Glomerular visceral epithelial cell (primary cell): ENCODE data around the gene STAG1.
"Not testable (repeated sequence)": the region's sequence is repeated elsewhere in the genome, so short reads cannot be mapped to it uniquely, and the experiment has no call there.

Source experiments
- DNase-seq: peaks from one replicate; pipeline ENCODE4 v3.0.0-alpha.2; 2016; ENCODE audit errors: extremely low spot score

Gene STAG1

DNA sequence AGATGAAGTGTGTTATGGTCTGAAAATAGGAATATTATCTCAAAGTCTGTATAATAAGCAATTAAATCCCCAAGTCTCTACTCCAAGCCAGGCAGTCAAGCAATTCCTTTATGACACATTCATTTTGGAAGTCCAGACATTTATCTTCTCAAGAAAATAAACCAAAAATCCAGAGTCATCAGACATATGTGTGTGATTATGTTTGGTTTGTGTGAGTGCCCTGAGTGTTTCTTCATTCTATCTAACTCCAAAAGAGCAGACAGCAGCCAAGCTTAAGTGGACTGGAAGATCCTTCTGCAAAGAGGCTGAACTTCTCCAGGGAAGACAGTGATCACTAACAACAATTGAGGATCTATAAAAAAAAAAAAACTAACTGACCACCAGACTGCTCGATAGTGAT is 239.8 kb downstream of the STAG1 start:
- DNase-seq = no peak

DNA sequence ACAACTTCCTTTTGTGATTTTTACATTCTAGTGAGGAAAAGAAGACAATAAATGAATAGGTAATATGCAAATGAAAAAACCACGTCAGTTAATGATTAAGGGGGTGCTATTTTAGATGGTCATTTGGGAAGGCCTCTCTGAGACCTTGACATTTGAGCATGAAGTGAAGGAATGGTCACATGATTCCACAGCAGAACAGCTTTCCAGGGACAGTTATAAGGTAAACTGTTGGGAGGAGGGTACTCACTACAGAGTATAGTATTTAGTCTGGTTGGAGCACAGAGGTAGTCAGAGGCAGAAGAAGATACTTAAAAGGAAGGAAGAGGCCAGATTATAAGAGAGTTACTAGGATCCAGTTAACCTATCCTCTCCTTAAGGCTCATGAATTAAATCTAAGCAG is 246.5 kb downstream of the STAG1 start:
- no peak for DNase-seq

DNA sequence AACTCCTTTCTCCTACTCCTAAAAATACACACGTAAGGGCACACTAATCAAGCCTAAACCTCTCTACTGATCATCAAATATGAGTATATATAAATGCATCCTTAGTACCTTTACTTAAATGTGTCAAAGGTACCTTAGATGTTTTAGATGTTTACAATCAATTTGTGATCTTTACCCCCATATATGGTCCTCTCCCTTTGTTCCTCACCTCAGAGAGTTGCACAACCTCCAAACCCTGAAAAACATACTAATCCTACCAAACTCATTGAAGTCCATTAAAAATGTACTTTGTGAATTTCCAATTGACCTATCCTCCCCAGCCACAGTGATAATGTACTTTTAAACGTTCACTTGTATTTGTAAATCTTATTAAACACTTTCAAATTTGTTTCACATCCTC is 249.1 kb downstream of the STAG1 start:
- DNase-seq = no peak

DNA sequence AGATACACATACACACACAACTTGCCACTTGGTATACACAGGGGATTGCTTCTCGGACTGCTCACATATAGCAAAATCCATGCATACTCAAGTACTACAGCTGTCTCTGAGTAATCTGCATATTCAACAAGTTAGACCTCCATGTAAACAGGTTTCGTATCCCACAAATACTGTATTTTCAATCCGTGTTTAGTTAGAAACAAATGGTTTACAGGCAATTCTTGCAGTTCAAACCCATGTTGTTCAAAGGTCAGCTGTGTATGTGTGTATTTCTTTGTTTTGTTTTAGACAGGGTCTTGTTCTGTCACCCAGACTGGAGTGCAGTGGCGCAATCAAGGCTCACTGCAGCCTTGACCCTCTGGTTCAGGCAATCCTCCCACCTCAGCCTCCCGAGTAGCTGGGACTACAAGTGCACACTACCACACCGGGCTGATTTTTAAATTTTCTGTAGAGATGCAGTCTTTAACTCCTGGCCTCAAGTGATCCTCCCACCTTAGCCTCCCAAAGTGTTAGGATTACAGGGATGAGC is 253.2 kb downstream of the STAG1 start:
- DNase-seq = no peak

DNA sequence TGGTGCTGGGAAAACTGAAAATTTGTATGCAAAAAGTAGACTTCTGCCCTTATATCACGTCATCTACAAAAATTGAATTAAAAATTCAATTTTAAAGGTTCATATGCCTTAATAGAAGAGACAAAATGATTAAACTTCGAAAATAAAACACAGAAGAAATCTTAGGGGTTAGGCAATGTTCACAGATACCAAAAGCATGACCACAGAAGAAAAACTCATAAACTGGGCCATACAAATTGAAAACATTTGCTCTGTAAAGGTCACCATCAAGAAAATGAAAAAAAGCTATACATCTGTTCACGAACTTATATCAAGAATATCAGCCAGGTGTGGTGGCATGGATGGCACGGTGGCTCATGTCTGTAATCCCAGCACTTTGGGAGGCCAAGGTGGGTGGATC is 257.0 kb downstream of the STAG1 start:
- no peak for DNase-seq

DNA sequence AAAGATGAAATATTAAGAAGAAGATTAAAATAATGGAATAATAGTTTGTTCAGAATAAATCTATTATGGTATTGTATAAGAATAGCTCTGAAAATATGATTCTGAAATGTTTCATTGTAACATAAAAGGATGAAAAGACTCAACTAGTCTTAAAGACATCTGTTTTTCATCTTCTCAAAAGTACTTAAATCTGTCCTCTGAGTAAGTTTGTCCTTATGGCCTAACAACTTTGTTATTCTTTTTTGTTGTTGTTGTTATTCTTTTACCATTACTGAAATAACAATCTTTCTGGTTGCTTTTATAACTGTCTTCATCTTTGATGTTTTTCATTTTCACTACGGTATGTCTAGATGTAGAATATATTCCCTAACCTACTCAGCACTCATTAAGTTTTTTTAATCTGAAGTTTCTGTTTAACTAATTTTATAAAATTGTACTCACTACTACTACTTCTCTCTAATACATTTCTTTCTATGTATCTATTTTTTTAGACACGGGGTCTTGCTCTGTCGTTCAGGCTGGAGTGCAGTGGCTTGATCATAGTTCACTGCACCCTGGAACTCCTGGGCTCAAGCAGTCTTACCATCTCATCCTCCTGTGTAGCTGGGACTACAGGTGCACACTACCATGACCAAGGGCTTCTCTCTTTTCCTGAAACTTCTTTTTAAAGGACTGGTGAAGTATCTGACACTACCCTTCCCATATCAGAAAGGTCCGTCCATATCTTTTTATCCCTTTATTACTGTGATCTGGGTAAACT is 261.4 kb downstream of the STAG1 start:
- no peak for DNase-seq

DNA sequence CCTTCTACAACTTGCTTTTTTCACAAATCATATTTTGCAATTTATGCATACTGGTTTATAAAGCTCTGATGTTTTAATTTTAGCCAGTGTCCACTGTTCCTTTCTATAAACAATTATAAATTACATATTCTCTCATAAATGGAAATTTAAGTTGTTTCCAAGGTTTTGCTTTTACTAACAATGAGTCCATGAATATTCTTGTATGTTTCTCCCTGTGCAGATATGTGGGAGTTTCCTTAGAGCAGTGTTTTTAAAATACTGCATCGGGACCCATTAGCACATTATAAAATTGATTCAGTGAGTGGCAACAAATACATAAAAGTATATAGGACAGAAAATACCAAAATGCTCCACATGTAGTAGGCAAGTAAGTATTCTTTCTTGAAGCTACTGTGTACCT is 266.4 kb downstream of the STAG1 start:
- DNase-seq = no peak

DNA sequence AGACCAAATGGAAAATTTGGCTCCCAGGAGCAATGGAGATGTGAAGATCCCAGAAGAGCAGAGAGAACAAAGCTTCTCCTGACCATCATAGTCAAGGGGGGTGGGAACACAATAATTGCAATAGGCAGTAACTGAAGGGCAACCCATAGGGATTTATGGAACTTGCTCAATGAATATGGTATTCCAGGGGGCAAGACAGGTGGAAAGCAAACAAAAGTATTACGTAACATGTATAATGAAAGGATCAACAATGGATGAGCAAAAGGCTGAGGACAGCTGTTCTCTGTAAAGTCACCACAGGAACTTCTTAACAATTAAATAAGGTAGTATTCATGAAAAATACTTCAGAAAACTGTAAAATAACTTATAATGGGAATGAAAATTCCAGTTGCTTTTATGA is 275.9 kb downstream of the STAG1 start:
- no peak for DNase-seq

DNA sequence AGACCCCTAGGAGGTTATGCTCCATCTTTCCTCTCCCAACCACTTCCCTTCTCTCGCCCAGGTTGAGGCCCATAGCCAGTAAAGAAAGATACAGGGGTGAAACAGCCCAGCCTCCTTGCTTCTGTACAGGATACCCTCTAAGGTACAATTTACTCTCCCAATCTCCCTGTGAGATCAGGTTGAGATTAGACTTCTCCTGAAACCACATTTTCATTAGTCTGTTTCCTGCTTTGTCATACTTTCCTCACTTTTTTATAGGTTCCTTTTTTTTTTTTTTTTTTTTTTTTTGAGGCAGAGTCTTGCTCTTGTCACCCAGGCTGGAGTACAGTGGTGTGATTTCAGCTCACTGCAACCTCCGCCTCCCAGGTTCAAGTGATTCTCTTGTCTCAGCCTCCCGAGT is 277.3 kb downstream of the STAG1 start:
- DNase-seq = not testable (repeated sequence)

DNA sequence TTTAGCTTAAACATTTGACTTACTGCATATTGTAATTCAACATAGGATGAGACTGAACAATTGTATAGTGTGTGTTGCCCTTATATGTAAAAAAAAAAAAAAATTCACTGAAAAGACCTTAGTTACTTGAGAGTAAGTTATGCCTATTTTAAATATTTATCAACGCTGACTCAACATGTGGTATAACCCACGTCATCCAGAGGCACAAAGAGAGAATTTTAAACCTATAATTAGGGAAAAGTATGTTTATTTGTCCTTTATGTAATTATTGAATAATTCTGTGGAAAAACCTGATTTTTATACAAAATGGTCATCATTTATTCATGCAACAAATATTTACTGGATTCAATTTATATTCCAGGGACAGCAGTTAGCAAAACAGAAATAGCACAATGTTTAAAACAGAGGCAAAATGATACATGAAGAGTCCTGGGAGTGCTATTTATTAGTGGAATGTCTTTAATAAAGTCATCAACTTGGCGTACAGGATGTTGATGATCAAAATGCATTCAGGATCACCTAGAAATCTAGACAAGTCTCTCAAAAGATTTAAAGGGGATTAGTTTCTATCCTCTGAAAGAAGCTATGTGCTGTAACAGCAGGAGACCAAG is 278.4 kb downstream of the STAG1 start:
- DNase-seq = no peak

DNA sequence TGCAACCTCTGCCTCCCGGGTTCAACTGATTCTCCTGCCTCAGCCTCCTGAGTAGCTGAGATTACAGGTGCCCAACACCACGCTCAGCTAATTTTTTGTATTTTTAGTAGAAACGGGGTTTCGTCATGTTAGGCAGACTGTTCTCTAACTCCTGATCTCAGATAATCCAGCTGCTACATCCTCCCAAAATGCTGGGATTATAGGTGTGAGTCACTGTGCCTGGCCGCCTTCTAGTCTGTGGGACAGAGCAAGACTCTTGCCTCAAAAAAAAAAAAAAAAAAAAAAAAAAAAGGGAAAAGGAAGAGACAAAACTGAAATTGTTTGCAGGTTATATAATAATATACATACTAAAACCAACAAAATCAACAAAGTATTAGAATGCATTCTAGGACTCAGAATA is 286.9 kb downstream of the STAG1 start:
- DNase-seq = no peak

DNA sequence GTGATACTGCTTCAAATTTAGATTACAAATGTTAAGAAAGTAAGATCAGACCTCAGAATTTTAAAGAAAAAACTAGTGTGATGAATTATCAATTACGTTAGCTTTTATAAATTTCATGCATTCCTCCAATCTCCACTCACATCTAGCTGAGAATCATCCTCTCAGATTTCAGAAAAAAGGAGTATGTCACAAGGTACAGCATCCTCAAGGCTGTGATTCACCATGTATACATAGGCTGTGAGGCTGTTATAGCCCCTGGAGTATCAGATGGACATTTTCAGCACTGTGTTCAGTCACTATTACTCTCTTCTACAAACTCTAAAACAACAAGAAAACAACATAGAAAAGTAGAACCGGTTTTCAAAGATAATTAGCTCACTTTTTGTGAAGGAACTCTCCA is 287.7 kb downstream of the STAG1 start:
- no peak for DNase-seq

DNA sequence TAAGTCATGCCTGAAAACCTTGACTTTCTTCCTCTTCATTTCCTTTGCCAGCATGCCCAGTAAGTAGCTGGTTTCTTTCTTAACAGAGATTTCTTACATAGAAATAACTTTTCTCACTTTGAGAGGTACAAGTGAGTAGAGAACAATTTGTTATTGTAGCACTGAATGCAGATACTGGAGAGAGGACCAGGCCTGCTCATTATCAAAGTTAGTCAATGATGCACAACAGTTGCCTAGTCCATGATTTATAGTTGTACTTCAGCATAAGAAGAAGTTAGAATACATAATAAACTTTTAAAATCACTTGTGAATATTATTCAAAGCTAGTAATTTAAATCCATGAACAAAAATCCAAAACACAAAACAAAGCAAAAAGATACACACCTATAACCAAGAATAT is 289.0 kb downstream of the STAG1 start:
- no peak for DNase-seq

DNA sequence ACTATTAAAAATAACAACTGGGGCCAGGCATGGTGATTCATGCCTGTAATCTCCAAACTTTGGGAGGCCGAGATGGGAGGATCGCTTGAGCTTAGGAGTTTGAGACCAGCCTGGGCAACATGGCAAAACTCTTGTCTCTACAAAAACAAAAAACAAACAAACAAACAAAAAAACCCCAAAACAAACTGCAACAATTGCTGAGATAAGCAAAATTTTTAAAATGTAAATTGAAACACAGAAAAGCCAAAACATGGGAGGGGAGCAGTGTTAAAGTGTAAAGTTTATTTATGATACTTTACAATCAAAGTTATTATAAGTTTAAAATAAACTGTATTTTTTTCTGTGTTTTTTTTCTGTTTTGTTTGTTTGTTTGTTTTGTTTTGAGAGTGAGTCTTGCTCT is 294.4 kb downstream of the STAG1 start:
- no peak for DNase-seq

DNA sequence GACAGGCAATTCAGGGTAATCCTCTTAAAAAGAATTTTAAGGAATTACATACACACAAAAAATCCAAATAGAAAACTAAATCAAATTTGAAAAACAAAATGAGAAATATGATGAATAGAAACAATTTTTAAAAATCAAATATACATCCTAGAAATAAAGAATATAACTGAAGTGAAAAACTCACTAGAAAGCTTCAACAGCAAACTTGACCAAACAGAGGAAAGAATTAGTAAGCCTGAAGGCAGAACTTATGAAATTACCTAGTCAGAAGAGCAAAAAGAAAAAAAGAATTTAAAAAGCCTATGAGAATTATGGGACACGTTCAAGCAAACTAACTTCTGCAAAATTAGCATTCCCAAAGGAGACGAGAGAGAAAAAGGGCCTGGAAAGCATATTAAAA is 296.0 kb downstream of the STAG1 start:
- DNase-seq = no peak

DNA sequence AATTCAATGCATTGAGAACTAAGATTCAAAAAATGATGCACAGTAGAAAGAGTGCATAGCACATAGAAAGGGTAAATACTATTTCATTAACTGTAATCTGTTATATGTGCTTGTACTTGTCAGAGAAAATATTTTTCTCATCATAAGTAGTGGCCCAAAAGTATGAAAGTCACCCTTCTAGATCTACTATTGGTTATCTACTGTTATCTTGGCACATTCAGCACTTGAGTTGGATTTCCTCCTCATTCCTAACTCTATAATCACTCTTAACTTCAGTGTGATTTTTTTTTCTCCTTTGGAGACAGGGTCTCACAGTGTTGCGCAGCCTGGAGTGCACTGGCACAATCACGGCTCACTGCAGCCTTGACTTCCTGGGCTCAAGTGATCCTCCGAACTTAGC is 307.6 kb downstream of the STAG1 start:
- no peak for DNase-seq

DNA sequence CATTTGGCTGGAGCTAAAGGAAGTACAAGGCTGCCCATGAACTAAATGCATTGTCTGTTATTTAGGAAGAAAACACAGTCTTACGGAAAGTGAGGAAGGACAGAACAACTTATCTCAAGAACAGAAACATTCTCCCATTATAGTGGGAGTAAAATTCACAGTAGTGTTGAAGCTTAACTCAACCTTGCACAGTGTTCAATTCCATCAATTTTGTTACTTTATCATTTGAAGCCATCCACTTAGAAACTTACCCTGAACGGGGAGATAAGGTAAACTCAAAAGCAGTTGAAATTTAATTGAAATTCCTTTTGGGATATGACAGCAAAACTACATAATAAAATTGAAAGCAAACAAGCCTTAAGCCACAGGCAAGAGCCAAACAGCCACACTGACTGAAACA is 315.1 kb downstream of the STAG1 start:
- no peak for DNase-seq

DNA sequence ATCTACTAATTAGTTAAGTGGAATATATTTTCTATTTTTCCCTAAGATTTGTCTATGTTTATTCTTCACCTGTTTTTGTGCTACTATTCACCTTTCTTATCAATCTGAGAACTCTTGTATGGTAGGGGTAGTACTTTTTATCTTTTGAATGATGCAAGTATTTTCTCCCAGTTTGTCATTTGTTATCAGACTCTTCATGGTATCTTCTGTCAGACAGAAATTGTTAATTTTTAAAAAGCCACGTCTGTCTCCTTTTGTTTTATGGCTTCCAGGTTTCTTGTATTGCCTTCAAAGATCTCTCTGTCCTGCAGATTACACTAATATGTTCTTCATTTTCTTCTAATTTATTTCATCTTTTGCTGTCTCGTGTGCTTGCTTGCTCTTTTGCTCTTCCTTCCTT is 317.7 kb downstream of the STAG1 start:
- no peak for DNase-seq

DNA sequence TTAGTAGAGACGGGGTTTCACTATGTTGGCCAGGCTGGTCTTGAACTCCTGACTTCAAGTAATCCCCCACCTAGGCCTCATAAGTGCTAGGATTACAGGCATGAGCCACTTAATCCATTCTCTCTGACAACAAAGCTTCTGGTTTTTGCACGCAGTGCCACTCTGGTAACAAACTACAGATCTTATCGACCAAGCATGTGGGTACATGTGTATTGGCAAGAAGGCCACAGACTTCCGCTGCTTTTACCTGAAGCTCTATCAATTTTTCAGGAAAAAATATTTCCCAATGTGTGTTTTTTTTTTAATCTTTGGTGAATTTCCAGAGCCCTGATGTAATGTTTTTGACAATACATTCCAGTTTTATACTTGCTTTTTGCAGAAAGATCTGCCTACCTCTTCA is 319.5 kb downstream of the STAG1 start:
- DNase-seq = no peak

DNA sequence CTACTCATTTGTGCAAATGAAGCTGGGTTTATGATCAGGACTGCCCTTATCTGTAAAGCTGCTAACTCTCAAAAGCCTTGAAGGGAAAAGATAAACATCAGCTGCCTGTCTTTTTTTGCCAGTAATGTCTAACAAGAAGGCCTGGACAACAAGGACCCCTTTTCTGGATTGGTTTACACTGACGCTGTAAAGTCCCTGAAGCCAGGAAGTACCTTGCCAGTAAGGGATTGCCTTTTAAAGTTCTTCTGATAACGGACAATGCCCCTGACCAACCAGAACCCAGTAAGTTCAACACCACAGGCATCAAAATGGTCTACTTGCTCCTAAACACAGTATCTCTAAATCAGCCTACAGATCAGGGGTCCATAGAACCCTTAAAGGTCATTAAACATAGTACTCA is 324.0 kb downstream of the STAG1 start:
- no peak for DNase-seq

DNA sequence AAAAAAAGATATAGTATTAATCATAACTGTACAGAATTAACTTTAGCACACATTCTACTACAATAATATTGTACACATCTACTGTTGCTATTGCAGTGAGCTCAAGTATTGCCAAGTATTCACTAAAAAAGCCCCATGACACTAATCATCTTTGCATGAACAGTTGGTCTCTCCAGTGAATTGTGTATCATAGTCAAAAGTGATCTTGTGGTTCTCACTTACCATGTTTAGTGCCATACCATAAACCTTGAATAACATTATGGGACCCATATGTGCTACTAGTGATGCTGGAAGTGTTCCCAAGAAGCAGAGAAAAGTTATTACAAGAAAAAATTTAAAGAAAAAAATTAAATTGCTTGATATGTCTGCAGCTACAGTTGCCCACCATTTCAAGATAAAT is 324.9 kb downstream of the STAG1 start:
- no peak for DNase-seq

DNA sequence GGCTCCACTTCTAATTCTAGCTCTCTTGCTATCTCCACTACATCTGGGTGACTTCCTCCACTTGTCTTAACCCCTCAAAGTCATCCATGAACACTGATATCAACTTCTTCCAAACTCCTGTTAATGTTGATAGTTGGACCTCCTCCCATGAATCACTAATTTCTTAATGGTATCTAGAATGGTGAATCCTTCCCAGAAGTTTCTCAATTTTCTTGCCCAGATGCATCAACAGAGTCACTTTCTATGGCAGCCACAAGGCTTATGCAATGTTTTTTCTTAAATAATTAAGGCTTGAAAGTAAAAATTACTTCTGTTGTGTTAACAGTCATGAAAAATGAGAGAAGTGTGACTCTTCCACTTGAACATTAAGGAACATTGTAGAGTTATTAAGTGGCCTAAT is 337.7 kb downstream of the STAG1 start:
- DNase-seq = no peak

DNA sequence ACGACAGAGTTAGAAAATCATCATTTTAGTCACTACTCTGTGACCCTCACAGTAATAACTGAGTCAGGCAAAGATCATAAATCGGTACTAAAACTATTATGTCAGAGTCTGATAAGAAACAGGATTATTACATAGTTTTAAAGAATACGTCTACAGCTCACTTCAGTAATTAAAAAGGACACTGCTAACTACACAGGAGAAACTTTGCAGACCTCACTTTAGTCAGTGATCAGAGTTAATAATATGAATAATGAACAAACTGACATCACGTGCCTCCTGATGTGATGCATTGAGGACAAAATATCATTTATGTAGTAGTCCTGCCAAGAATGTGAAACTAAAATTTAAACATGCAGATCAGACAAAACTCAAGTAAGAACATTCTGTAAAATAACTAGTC is 339.9 kb downstream of the STAG1 start:
- no peak for DNase-seq

DNA sequence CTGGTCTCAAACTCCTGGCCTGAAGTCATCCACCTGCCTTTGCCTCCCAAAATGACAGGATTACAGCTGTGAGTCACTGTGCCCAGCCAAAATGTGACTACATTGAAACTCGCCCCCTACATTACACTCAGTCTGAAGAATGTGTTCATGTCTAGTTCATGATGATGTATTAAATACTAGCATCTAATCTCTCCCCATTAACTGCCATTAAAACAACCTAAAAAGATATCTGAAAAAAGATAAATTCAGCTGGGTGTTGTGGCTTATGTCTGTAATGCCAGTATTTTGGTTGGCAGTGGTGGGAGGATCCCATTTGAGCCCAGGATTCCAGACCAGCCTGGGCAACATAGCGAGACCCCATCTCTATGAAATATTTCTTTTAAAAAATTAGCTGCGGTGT is 342.6 kb downstream of the STAG1 start:
- DNase-seq = no peak
